Measurements from ENCODE around the gene GSG1L2. TPM values are rescaled to one million over a fixed set of nuclear protein-coding genes. Genes with fewer than 3 reads are reported as not detected.

The GSG1L2 gene
- total and polyA plus RNA-seq, 4 experiments from 2014 or later, result not detected

GRCh38 chr17:9837551-9838471 is 15.9 kb upstream of the GSG1L2 start:
- H3K36me3 ChIP-seq (ENCODE audit: insufficient read depth, low read length), result no peaks in the 10 kb centered on the region
- H3K27ac ChIP-seq (ENCODE audit: low read depth, low read length), result no peak overlapping the region
- ChIA-PET POLR2A (ENCODE audit: partially characterized antibody) (no interaction called here), CTCF (ENCODE audit: partially characterized antibody) (no interaction called here)
- Mint-ChIP-seq H3K4me1 (no peaks in the 10 kb centered on the region), H3K36me3 (no peaks in the 10 kb centered on the region), H3K9me3 (peaks cover 0 to 2% (median 0%) of the 10 kb centered on the region in 8 donors), H3K27ac (no peak overlapping the region), H3K27me3 (peaks cover 4 to 13% of the 10 kb centered on the region in 2 donors), H3K4me3 (no peak overlapping the region)
- DNase-seq, result no peak
- no peaks in the 10 kb centered on the region for H3K27me3 ChIP-seq (ENCODE audit: insufficient read depth, low read length)
- H3K9me3 ChIP-seq (ENCODE audit: control insufficient read depth in 1 of 2, low read length in 2 of 2), result no peaks in the 10 kb centered on the region
- H3K4me3 ChIP-seq (ENCODE audit: low read length in 2 of 2), result no peak overlapping the region
- intact Hi-C loops (cut with micrococcal nuclease), result no loop called here
- no peaks in the 10 kb centered on the region for H3K4me1 ChIP-seq (ENCODE audit: insufficient read depth, low read length)

- no peaks in the 10 kb centered on the region for H3K27me3 ChIP-seq (ENCODE audit: insufficient read depth, low read length)
- Mint-ChIP-seq H3K27ac (no peak overlapping the region), H3K27me3 (peaks cover 3 to 8% of the 10 kb centered on the region in 2 donors), H3K9me3 (no peaks in the 10 kb centered on the region), H3K4me1 (no peaks in the 10 kb centered on the region), H3K4me3 (no peak overlapping the region), H3K36me3 (no peaks in the 10 kb centered on the region)
- H3K4me1 ChIP-seq (ENCODE audit: insufficient read depth, low read length), result no peaks in the 10 kb centered on the region
- no peak for DNase-seq
- H3K4me3 ChIP-seq (ENCODE audit: low read length in 2 of 2), result no peak overlapping the region
- H3K36me3 ChIP-seq (ENCODE audit: insufficient read depth, low read length), result no peaks in the 10 kb centered on the region
- no peaks in the 10 kb centered on the region for H3K9me3 ChIP-seq (ENCODE audit: control insufficient read depth in 1 of 2, low read length in 2 of 2)
- intact Hi-C loops (cut with micrococcal nuclease), result no loop called here
- ChIA-PET POLR2A (ENCODE audit: partially characterized antibody) (no interaction called here), CTCF (ENCODE audit: partially characterized antibody) (no interaction called here)
- no peak overlapping the region for H3K27ac ChIP-seq (ENCODE audit: low read depth, low read length)
Observed at GRCh38 chr17:9833922-9834321, 12.0 kb upstream of the GSG1L2 start.

- H3K9me3 ChIP-seq (ENCODE audit: control insufficient read depth in 1 of 2, low read length in 2 of 2), result no peaks in the 10 kb centered on the region
- no peak for DNase-seq
- no peak overlapping the region for H3K27ac ChIP-seq (ENCODE audit: low read depth, low read length)
- intact Hi-C loops (cut with micrococcal nuclease), result no loop called here
- H3K4me3 ChIP-seq (ENCODE audit: low read length in 2 of 2), result no peak overlapping the region
- no peaks in the 10 kb centered on the region for H3K9me3 Mint-ChIP-seq
- ChIA-PET POLR2A (ENCODE audit: partially characterized antibody) (no interaction called here), CTCF (ENCODE audit: partially characterized antibody) (no interaction called here)
- H3K27me3 Mint-ChIP-seq, result peaks cover 8 to 11% of the 10 kb centered on the region in 2 donors
- H3K4me1 Mint-ChIP-seq, result no peaks in the 10 kb centered on the region
- H3K27me3 ChIP-seq (ENCODE audit: insufficient read depth, low read length), result no peaks in the 10 kb centered on the region
- no peaks in the 10 kb centered on the region for H3K36me3 Mint-ChIP-seq
- H3K4me3 Mint-ChIP-seq, result no peak overlapping the region
- H3K27ac Mint-ChIP-seq, result no peak overlapping the region
- H3K4me1 ChIP-seq (ENCODE audit: insufficient read depth, low read length), result no peaks in the 10 kb centered on the region
- H3K36me3 ChIP-seq (ENCODE audit: insufficient read depth, low read length), result no peaks in the 10 kb centered on the region
Observed at GRCh38 chr17:9830711-9831110, 8.8 kb upstream of the GSG1L2 start.

GRCh38 chr17:9829343-9829742 is 7.5 kb upstream of the GSG1L2 start:
- no peak for DNase-seq
- H3K36me3 ChIP-seq (ENCODE audit: insufficient read depth, low read length), result no peaks in the 10 kb centered on the region
- intact Hi-C loops (cut with micrococcal nuclease), result no loop called here
- H3K27me3 Mint-ChIP-seq, result peaks cover 10% of the 10 kb centered on the region in 2 donors
- H3K27ac ChIP-seq (ENCODE audit: low read depth, low read length), result no peak overlapping the region
- H3K4me1 ChIP-seq (ENCODE audit: insufficient read depth, low read length), result no peaks in the 10 kb centered on the region
- no peaks in the 10 kb centered on the region for H3K27me3 ChIP-seq (ENCODE audit: insufficient read depth, low read length)
- ChIA-PET CTCF (ENCODE audit: partially characterized antibody) (no interaction called here), POLR2A (ENCODE audit: partially characterized antibody) (no interaction called here)
- H3K36me3 Mint-ChIP-seq, result no peaks in the 10 kb centered on the region
- no peaks in the 10 kb centered on the region for H3K4me1 Mint-ChIP-seq
- no peaks in the 10 kb centered on the region for H3K9me3 Mint-ChIP-seq
- H3K4me3 ChIP-seq (ENCODE audit: low read length in 2 of 2), result no peak overlapping the region
- no peak overlapping the region for H3K27ac Mint-ChIP-seq
- no peaks in the 10 kb centered on the region for H3K9me3 ChIP-seq (ENCODE audit: control insufficient read depth in 1 of 2, low read length in 2 of 2)
- no peak overlapping the region for H3K4me3 Mint-ChIP-seq

- Mint-ChIP-seq H3K4me3 (no peak overlapping the region), H3K27ac (no peak overlapping the region), H3K9me3 (no peaks in the 10 kb centered on the region), H3K36me3 (no peaks in the 10 kb centered on the region), H3K4me1 (no peaks in the 10 kb centered on the region), H3K27me3 (peaks cover 10 to 12% of the 10 kb centered on the region in 2 donors)
- no peaks in the 10 kb centered on the region for H3K9me3 ChIP-seq (ENCODE audit: control insufficient read depth in 1 of 2, low read length in 2 of 2)
- ChIA-PET POLR2A (ENCODE audit: partially characterized antibody) (no interaction called here), CTCF (ENCODE audit: partially characterized antibody) (no interaction called here)
- no peaks in the 10 kb centered on the region for H3K36me3 ChIP-seq (ENCODE audit: insufficient read depth, low read length)
- H3K4me3 ChIP-seq (ENCODE audit: low read length in 2 of 2), result no peak overlapping the region
- intact Hi-C loops (cut with micrococcal nuclease), result no loop called here
- H3K27me3 ChIP-seq (ENCODE audit: insufficient read depth, low read length), result no peaks in the 10 kb centered on the region
- no peak overlapping the region for H3K27ac ChIP-seq (ENCODE audit: low read depth, low read length)
- no peak for DNase-seq
- no peaks in the 10 kb centered on the region for H3K4me1 ChIP-seq (ENCODE audit: insufficient read depth, low read length)
Observed at GRCh38 chr17:9828296-9829295, 6.7 kb upstream of the GSG1L2 start.

- Mint-ChIP-seq H3K9me3 (peaks cover 0 to 3% (median 0%) of the 10 kb centered on the region in 8 donors), H3K4me1 (no peaks in the 10 kb centered on the region), H3K27ac (no peak within 1 kb of the TSS), H3K27me3 (peaks cover 15% of the 10 kb centered on the region in 2 donors), H3K4me3 (no peak within 1 kb of the TSS), H3K36me3 (no peaks in the 10 kb centered on the region)
- Histone ChIP-seq H3K36me3 (ENCODE audit: insufficient read depth, low read length) (no peaks in the 10 kb centered on the region), H3K4me1 (ENCODE audit: insufficient read depth, low read length) (no peaks in the 10 kb centered on the region), H3K9me3 (ENCODE audit: control insufficient read depth in 1 of 2, low read length in 2 of 2) (no peaks in the 10 kb centered on the region), H3K4me3 (ENCODE audit: low read length in 2 of 2) (no peak within 1 kb of the TSS), H3K27ac (ENCODE audit: low read depth, low read length) (no peak within 1 kb of the TSS), H3K27me3 (ENCODE audit: insufficient read depth, low read length) (no peaks in the 10 kb centered on the region)
- CTCF ChIA-PET (ENCODE audit: partially characterized antibody), result no interaction called here
- intact Hi-C loops (cut with micrococcal nuclease), result no loop called here
- DNase-seq, result no peak
- POLR2A ChIA-PET (ENCODE audit: partially characterized antibody), result no interaction called here
Observed at GRCh38 chr17:9825641-9826150, 3.8 kb upstream of the GSG1L2 start, which contains the start of gene GLP2R. Gene GLP2R, plus strand, starts transcription at chr17:9825924. Its CDS starts 140 bp downstream, at chr17:9826064.

- POLR2A ChIA-PET (ENCODE audit: partially characterized antibody), result no interaction called here
- H3K4me3 Mint-ChIP-seq, result no peak overlapping the region
- no peak for DNase-seq
- peaks cover 13 to 16% of the 10 kb centered on the region in 2 donors for H3K27me3 Mint-ChIP-seq
- no peaks in the 10 kb centered on the region for H3K36me3 Mint-ChIP-seq
- no peaks in the 10 kb centered on the region for H3K36me3 ChIP-seq (ENCODE audit: insufficient read depth, low read length)
- H3K4me1 Mint-ChIP-seq, result no peaks in the 10 kb centered on the region
- H3K4me3 ChIP-seq (ENCODE audit: low read length in 2 of 2), result no peak overlapping the region
- intact Hi-C loops (cut with micrococcal nuclease), result no loop called here
- H3K9me3 Mint-ChIP-seq, result peaks cover 0 to 3% (median 0%) of the 10 kb centered on the region in 8 donors
- H3K9me3 ChIP-seq (ENCODE audit: control insufficient read depth in 1 of 2, low read length in 2 of 2), result no peaks in the 10 kb centered on the region
- H3K27ac ChIP-seq (ENCODE audit: low read depth, low read length), result no peak overlapping the region
- H3K4me1 ChIP-seq (ENCODE audit: insufficient read depth, low read length), result no peaks in the 10 kb centered on the region
- no peaks in the 10 kb centered on the region for H3K27me3 ChIP-seq (ENCODE audit: insufficient read depth, low read length)
- CTCF ChIA-PET (ENCODE audit: partially characterized antibody), result no interaction called here
- no peak overlapping the region for H3K27ac Mint-ChIP-seq
Observed at GRCh38 chr17:9824797-9825338, 3.0 kb upstream of the GSG1L2 start.
